Measurements from ENCODE around the gene SP110. TPM values are rescaled to one million over a fixed set of nuclear protein-coding genes. Genes with fewer than 3 reads are reported as not detected.

Gene SP110
- 7.5 and 15.4 TPM in 2 replicates for total RNA-seq

DNA sequence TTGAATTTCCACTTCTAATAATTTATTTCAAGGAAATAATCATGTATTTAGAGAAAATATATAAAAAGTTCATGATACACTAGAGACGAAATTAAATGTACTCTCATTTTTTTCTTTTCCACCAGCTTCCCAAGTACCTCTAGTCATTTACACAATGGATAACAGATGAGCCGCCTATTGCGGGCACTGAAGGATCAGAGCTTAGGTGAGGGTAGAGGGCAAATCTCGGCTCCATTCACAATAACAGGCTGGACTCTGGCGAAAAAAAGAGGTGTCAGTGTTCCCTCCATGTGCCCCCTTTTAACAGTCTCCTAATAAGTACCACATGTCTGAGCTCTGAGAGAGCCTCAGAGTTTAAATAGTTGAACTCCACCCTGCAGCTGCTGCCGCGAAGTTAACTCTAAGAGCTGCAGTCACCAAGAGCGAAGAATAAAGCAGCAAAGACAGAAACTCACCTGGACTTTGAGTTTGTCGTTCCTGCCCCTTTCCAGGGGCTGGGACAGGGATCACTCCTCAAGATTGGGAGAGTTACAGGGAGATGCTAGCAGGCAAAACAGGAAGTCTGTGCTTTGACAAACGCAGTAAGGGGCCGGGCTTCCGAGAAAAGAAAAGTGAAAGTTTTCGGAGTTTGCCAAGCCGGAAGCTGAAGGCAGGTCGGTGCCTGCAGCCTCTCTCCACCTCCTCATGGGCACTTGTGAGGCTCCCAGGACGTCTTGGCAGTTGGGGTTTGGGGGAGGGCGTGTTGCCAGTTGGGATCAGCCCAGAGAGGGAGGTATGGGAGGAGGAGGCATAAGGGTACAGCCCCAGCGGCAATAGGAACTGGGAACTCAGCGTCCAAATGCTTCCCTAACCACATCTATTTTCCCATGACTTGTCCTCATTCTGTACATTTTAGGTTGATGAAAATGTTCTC lies at the start of gene SP110:
SP110 (minus strand) TSS at position 566 of the 913 bp plus-strand sequence. CDS start 3,057 bp downstream, outside the sequence.

DNA sequence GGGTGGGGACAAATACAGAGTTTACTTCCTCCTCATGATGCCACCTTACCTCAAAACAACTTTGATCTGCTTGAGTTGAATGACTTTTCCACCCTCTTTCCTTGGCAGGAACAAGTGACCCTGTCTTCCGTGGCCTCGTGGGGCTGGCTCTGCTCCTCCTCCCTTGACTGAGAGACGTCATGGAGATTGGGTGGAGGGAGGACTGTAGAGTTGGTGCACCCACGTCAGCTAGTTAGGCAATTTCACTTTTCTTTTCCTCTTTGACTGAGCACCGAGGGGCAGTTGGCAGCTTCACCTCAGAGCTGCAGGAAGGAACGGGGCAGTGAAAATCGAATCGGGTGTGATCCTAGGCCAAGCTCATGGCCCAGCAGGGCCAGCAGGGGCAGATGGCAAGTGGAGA lies 5.7 kb upstream of the SP110 start, which contains the start of gene SP140:
SP140 (plus strand) TSS at position 251 of the 400 bp plus-strand sequence; CDS start at position 360, 109 bp downstream.

Other genes starting within 250 kb of the SP110 start
- gene SLC16A14, start 151.1 kb downstream of the SP110 start, total RNA-seq: 3.2 and 6.2 TPM in 2 replicates
- gene SP140, start 5.8 kb upstream of the SP110 start, total RNA-seq: 0.19 and 0.40 TPM in 2 replicates
- gene SP140L, start 107.2 kb upstream of the SP110 start, total RNA-seq: 9.3 and 10.3 TPM in 2 replicates
- gene SP100, start 196.2 kb upstream of the SP110 start, total RNA-seq: 153 and 155 TPM in 2 replicates

Data from aortic smooth muscle cell (primary cell).